Measurements from ENCODE around the gene NTNG2.

DNA sequence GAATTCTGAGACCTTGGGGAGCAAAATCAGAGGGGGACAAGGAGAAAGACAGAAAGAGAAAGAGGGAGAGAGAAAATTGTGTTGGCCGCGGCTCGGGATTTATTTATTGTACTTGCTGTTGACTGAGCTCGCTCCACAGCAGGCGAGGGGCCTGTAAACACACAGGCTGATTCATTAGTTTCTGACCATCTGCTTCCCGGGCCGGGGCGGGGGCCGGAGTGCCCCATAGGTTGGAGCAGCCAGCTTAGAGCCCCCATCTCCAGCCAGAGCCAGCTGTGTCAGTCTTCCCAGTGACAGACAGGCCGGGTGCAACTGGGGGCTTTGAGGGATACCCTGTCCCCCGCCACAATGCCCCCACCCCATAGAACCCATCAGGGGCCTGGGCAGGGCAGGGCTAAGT is 30.9 kb downstream of the NTNG2 start:
- TF ChIP-seq EZH2 (IDR thresholded peaks at IDR 0.05) (no peak), CTCF (IDR thresholded peaks at IDR 0.05) (no peak)
